Gastrocnemius medialis (tissue), 4 donors: ENCODE measurements around the gene RPL10A.

Source experiments
- POLR2A ChIP-seq, 2 donors: fragments of 450-650 bp; IDR thresholded peaks; one replicate each; pipeline ENCODE4 v1.6.1; 2017; ENCODE audit warnings: antibody characterized with exemption in 2 of 2, mild to moderate bottlenecking in 2 of 2, moderate library complexity in 2 of 2
- TF ChIP-seq, protein P1 (sequence below), 5 experiments: fragments of 450-650 bp in 3 of 5; fragments of 200-600 bp in 2 of 5; sonication (generic) in 2 of 5; IDR thresholded peaks in 4 of 5; conservative IDR thresholded peaks in 1 of 5; 1 replicate in 4 of 5; 2 replicates in 1 of 5; pipeline ENCODE4 v1.5.1; 2016 to 2019; ENCODE audit warnings: antibody characterized with exemption in 5 of 5, mild to moderate bottlenecking in 3 of 5, moderate library complexity in 3 of 5

DNA sequence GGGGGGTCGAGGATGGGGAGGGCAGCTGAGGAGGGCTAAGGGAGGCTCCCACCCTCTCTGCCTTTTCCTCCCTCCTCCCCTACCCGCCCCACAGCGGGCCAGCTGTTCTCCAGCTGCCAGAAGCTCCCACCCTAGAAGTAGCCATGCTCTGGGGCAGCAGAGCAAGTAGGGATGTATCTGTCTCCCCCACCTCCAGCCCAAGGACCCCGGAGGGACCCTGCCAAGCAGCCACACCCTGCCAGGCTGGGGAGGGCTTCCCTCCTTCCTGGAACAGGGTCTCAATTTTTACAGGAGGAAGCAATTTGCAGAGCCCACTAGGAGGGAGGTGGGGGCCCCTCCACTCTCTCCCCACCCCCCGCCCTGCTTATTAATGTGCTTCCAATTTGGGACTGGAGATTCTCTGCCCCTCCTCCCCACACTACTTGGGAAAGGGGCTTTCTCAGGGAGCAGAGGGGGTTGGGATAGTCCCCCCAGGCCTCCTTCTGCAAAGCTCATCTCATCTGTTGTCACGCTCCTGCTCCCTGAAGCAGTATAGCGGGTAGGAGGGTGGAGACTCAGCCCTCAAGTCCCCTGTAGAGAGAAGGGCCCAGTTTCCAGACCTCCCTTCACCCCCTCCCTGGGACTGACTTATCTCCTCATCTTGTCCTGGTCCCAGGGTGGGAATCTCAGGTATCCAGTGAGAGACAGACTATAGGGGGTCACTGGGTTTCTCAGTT lies 24.2 kb downstream of the RPL10A start:
- TF ChIP-seq POLR2A (IDR thresholded peaks at IDR 0.05): no peak
- TF ChIP-seq, protein P1, sequence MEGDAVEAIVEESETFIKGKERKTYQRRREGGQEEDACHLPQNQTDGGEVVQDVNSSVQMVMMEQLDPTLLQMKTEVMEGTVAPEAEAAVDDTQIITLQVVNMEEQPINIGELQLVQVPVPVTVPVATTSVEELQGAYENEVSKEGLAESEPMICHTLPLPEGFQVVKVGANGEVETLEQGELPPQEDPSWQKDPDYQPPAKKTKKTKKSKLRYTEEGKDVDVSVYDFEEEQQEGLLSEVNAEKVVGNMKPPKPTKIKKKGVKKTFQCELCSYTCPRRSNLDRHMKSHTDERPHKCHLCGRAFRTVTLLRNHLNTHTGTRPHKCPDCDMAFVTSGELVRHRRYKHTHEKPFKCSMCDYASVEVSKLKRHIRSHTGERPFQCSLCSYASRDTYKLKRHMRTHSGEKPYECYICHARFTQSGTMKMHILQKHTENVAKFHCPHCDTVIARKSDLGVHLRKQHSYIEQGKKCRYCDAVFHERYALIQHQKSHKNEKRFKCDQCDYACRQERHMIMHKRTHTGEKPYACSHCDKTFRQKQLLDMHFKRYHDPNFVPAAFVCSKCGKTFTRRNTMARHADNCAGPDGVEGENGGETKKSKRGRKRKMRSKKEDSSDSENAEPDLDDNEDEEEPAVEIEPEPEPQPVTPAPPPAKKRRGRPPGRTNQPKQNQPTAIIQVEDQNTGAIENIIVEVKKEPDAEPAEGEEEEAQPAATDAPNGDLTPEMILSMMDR (IDR thresholded peaks at IDR 0.05 in 4 of 5, conservative IDR thresholded peaks at IDR 0.05 in 1 of 5): no peak
